Gastroesophageal sphincter (tissue), 3 donors: ENCODE measurements around the gene ELL2.

Experiments
- EP300 ChIP-seq: sonication (generic); formaldehyde crosslinking; IDR thresholded peaks from one replicate; pipeline ENCODE4 v1.6.1; 2017; ENCODE audit warnings: antibody characterized with exemption, mild to moderate bottlenecking
- POLR2A ChIP-seq, 2 donors: fragments of 450-650 bp; IDR thresholded peaks; one replicate each; pipeline ENCODE4 v1.6.1; 2017; ENCODE audit warnings: antibody characterized with exemption in 2 of 2, mild to moderate bottlenecking in 2 of 2, moderate library complexity in 1 of 2
- POLR2AphosphoS5 ChIP-seq: sonication (generic); formaldehyde crosslinking; IDR thresholded peaks from one replicate; pipeline ENCODE4 v1.6.1; 2017; ENCODE audit warnings: antibody characterized with exemption
- TF ChIP-seq, protein P1 (sequence below), 4 experiments: fragments of 200-600 bp in 2 of 4; fragments of 450-650 bp in 2 of 4; sonication (generic) in 1 of 4; IDR thresholded peaks; one replicate each; pipeline ENCODE4 v1.5.1; 2017 to 2019; ENCODE audit warnings: antibody characterized with exemption in 4 of 4, mild to moderate bottlenecking in 2 of 4, moderate library complexity in 2 of 4

DNA sequence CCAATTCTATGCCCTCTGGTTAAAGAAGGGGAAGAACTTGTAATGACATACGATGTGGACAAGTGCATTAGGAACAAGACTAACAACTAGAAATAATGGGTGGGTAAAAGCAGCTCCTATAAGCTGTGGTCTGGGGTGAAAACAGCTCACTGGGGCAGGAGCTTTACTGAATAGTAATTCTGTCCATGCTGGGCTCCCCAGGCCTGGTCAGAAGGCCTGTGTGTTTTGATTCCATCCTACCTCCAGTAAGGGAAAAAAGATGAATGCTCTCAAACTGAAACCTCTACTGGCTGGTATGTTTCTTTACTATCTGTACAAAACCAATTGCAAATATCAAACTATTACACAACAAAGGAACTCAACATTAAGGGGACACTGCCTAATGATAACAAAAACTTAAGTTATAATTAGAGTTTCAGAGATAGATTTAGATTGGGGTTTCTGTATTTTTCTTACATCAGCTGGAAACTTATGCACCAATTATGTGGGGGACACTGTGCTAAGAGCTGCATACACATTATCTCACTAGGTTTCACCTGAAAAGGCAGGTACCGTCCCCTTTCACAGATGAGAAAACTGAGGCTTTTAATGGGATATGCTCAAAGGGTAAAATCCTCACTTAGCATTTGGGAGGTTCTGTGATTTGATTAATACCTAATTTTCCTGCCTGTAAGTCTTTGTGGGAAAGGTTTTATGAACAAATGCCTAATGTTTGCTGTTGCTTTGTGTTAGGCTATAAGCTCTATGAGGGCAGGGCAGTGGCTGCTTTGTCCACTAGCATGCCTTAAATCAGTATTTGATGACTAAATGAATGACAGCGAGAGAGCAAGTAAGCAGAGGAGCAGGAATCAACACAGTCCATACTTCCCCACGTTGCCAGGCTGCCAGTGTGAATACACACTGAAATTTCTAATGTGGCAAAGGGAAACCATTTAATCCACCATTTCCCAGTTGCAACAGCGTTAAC is 53.6 kb downstream of the ELL2 start:
- TF ChIP-seq, protein P1, sequence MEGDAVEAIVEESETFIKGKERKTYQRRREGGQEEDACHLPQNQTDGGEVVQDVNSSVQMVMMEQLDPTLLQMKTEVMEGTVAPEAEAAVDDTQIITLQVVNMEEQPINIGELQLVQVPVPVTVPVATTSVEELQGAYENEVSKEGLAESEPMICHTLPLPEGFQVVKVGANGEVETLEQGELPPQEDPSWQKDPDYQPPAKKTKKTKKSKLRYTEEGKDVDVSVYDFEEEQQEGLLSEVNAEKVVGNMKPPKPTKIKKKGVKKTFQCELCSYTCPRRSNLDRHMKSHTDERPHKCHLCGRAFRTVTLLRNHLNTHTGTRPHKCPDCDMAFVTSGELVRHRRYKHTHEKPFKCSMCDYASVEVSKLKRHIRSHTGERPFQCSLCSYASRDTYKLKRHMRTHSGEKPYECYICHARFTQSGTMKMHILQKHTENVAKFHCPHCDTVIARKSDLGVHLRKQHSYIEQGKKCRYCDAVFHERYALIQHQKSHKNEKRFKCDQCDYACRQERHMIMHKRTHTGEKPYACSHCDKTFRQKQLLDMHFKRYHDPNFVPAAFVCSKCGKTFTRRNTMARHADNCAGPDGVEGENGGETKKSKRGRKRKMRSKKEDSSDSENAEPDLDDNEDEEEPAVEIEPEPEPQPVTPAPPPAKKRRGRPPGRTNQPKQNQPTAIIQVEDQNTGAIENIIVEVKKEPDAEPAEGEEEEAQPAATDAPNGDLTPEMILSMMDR (IDR thresholded peaks at IDR 0.05), result no peak
- no peak for TF ChIP-seq POLR2A (IDR thresholded peaks at IDR 0.05)
- no peak for TF ChIP-seq POLR2AphosphoS5
- no peak for TF ChIP-seq EP300
